T-helper 2 cell treated with Interferon-gamma antibody and Interleukin-4, amounts not matched to agents 5 μg/mL and 100 μg/mL, for 36 hours (primary cell): Measurements from ENCODE around the gene RGS8.

ENCODE experiments used
- DNase-seq: peaks from one replicate; pipeline ENCODE4 v3.0.0; 2021; ENCODE audit warnings: low spot score
- H3K27ac Mint-ChIP-seq: one replicate; pipeline ENCODE4 v1.8.0; 2021; ENCODE audit warnings: mild to moderate bottlenecking, mixed read lengths
- H3K27me3 Mint-ChIP-seq: one replicate; pipeline ENCODE4 v1.8.0; 2021; ENCODE audit warnings: low read depth, mixed read lengths
- H3K36me3 Mint-ChIP-seq: one replicate; pipeline ENCODE4 v1.8.0; 2021; ENCODE audit warnings: low read depth, mixed read lengths
- H3K4me1 Mint-ChIP-seq: one replicate; pipeline ENCODE4 v1.8.0; 2021; ENCODE audit warnings: low read depth, mixed read lengths
- H3K4me3 Mint-ChIP-seq: one replicate; pipeline ENCODE4 v1.8.0; 2022; ENCODE audit warnings: mild to moderate bottlenecking, moderate library complexity, mixed read lengths
- H3K9me3 Mint-ChIP-seq: one replicate; pipeline ENCODE4 v1.8.0; 2021; ENCODE audit warnings: mixed read lengths

Gene RGS8

GRCh38 chr1:182672487-182672836 is 11.9 kb downstream of the RGS8 start:
- no peak overlapping the region for H3K4me3 Mint-ChIP-seq
- H3K4me1 Mint-ChIP-seq: no peaks in the 10 kb centered on the region

GRCh38 chr1:182671750-182672486 is 12.5 kb downstream of the RGS8 start:
- no peak overlapping the region for H3K27ac Mint-ChIP-seq
- H3K27me3 Mint-ChIP-seq: peaks cover 21% of the 10 kb centered on the region
- DNase-seq: no peak
- H3K36me3 Mint-ChIP-seq: no peaks in the 10 kb centered on the region
- H3K4me3 Mint-ChIP-seq: no peak overlapping the region
- H3K4me1 Mint-ChIP-seq: no peaks in the 10 kb centered on the region
- H3K9me3 Mint-ChIP-seq: no peaks in the 10 kb centered on the region

More at GRCh38 chr1:182672487-182672836, 11.9 kb downstream of the RGS8 start:
- Mint-ChIP-seq H3K36me3 (no peaks in the 10 kb centered on the region), H3K27ac (no peak overlapping the region), H3K9me3 (no peaks in the 10 kb centered on the region), H3K27me3 (peaks cover 21% of the 10 kb centered on the region)
- DNase-seq: no peak

- Mint-ChIP-seq H3K4me3 (no peak overlapping the region), H3K36me3 (no peaks in the 10 kb centered on the region), H3K27ac (no peak overlapping the region), H3K9me3 (no peaks in the 10 kb centered on the region), H3K4me1 (no peaks in the 10 kb centered on the region), H3K27me3 (peaks cover 24% of the 10 kb centered on the region)
- DNase-seq: no peak
Measured at GRCh38 chr1:182670032-182670749, 14.2 kb downstream of the RGS8 start.

- Mint-ChIP-seq H3K36me3 (no peaks in the 10 kb centered on the region), H3K4me3 (no peak overlapping the region), H3K27me3 (peaks cover 21% of the 10 kb centered on the region), H3K9me3 (no peaks in the 10 kb centered on the region), H3K4me1 (no peaks in the 10 kb centered on the region), H3K27ac (no peak overlapping the region)
- DNase-seq: no peak
Measured at GRCh38 chr1:182669266-182669665, 15.1 kb downstream of the RGS8 start.

GRCh38 chr1:182668521-182669054 is 15.8 kb downstream of the RGS8 start:
- H3K27me3 Mint-ChIP-seq: peaks cover 18% of the 10 kb centered on the region
- no peak overlapping the region for H3K27ac Mint-ChIP-seq
- no peak for DNase-seq
- no peak overlapping the region for H3K4me3 Mint-ChIP-seq
- H3K9me3 Mint-ChIP-seq: no peaks in the 10 kb centered on the region
- no peaks in the 10 kb centered on the region for H3K36me3 Mint-ChIP-seq
- no peaks in the 10 kb centered on the region for H3K4me1 Mint-ChIP-seq

- Mint-ChIP-seq H3K27ac (no peak overlapping the region), H3K4me3 (no peak overlapping the region), H3K4me1 (no peaks in the 10 kb centered on the region), H3K9me3 (no peaks in the 10 kb centered on the region), H3K27me3 (peaks cover 18% of the 10 kb centered on the region), H3K36me3 (no peaks in the 10 kb centered on the region)
- DNase-seq: no peak
Measured at GRCh38 chr1:182667848-182668505, 16.4 kb downstream of the RGS8 start.

- Mint-ChIP-seq H3K36me3 (no peaks in the 10 kb centered on the region), H3K9me3 (no peaks in the 10 kb centered on the region), H3K4me1 (no peaks in the 10 kb centered on the region), H3K27me3 (peaks cover 12% of the 10 kb centered on the region), H3K4me3 (no peak overlapping the region), H3K27ac (no peak overlapping the region)
- no peak for DNase-seq
Measured at GRCh38 chr1:182666706-182667105, 17.7 kb downstream of the RGS8 start.

- H3K27ac Mint-ChIP-seq: no peak overlapping the region
- H3K9me3 Mint-ChIP-seq: no peaks in the 10 kb centered on the region
- no peaks in the 10 kb centered on the region for H3K36me3 Mint-ChIP-seq
- DNase-seq: no peak
- peaks cover 24% of the 10 kb centered on the region for H3K27me3 Mint-ChIP-seq
- H3K4me1 Mint-ChIP-seq: no peaks in the 10 kb centered on the region
- no peak overlapping the region for H3K4me3 Mint-ChIP-seq
Measured at GRCh38 chr1:182664296-182664695, 20.1 kb downstream of the RGS8 start.

- Mint-ChIP-seq H3K27ac (no peak overlapping the region), H3K4me3 (no peak overlapping the region), H3K36me3 (no peaks in the 10 kb centered on the region), H3K9me3 (no peaks in the 10 kb centered on the region), H3K4me1 (no peaks in the 10 kb centered on the region), H3K27me3 (peaks cover 24% of the 10 kb centered on the region)
- no peak for DNase-seq
Measured at GRCh38 chr1:182662956-182663355, 21.4 kb downstream of the RGS8 start.

GRCh38 chr1:182662121-182662890 is 22.1 kb downstream of the RGS8 start:
- no peak for DNase-seq
- Mint-ChIP-seq H3K4me1 (no peaks in the 10 kb centered on the region), H3K36me3 (no peaks in the 10 kb centered on the region), H3K27me3 (peaks cover 24% of the 10 kb centered on the region), H3K27ac (no peak overlapping the region), H3K9me3 (no peaks in the 10 kb centered on the region), H3K4me3 (no peak overlapping the region)

GRCh38 chr1:182658055-182658454 is 26.3 kb downstream of the RGS8 start:
- no peak overlapping the region for H3K4me3 Mint-ChIP-seq
- no peaks in the 10 kb centered on the region for H3K9me3 Mint-ChIP-seq
- no peak overlapping the region for H3K27ac Mint-ChIP-seq
- peaks cover 22% of the 10 kb centered on the region for H3K27me3 Mint-ChIP-seq
- no peaks in the 10 kb centered on the region for H3K4me1 Mint-ChIP-seq
- no peak for DNase-seq
- H3K36me3 Mint-ChIP-seq: no peaks in the 10 kb centered on the region

GRCh38 chr1:182656842-182657397 is 27.5 kb downstream of the RGS8 start:
- Mint-ChIP-seq H3K4me3 (no peak overlapping the region), H3K27me3 (peaks cover 18% of the 10 kb centered on the region), H3K36me3 (no peaks in the 10 kb centered on the region), H3K9me3 (no peaks in the 10 kb centered on the region), H3K4me1 (no peaks in the 10 kb centered on the region), H3K27ac (no peak overlapping the region)
- no peak for DNase-seq

GRCh38 chr1:182653986-182654385 is 30.4 kb downstream of the RGS8 start:
- H3K4me1 Mint-ChIP-seq: peaks cover 4% of the 10 kb centered on the region
- DNase-seq: no peak
- no peaks in the 10 kb centered on the region for H3K9me3 Mint-ChIP-seq
- no peaks in the 10 kb centered on the region for H3K36me3 Mint-ChIP-seq
- H3K27me3 Mint-ChIP-seq: peaks cover 4% of the 10 kb centered on the region
- H3K4me3 Mint-ChIP-seq: no peak overlapping the region
- H3K27ac Mint-ChIP-seq: no peak overlapping the region
